ENCODE results near the gene LCN6. TPM values are rescaled to one million over a fixed set of nuclear protein-coding genes. Genes with fewer than 3 reads are reported as not detected.

Gene LCN6
- total RNA-seq, 1 experiment from 2014 or later = not detected

Small RNA genes lying within 50 kb of the gene (microRNA-seq; reads per million reads assigned to microRNA genes)
- not detected for gene MIR6722

Other genes starting within 250 kb of the LCN6 start
- gene NOTCH1, start 202.5 kb downstream of the LCN6 start, total RNA-seq (2022) = 37.5 and 53.4 TPM in 2 replicates
- gene EGFL7, start 85.6 kb downstream of the LCN6 start, total RNA-seq (2022) = 3.9 and 4.3 TPM in 2 replicates
- 30.4 and 33.3 TPM in 2 replicates for gene AGPAT2, start 61.1 kb downstream of the LCN6 start, total RNA-seq (2022)
- gene DIPK1B, start 36.0 kb downstream of the LCN6 start, total RNA-seq (2022) = not detected in 2 replicates
- gene LCN10, start 5.6 kb downstream of the LCN6 start, total RNA-seq (2022) = not detected in 2 replicates
- gene LCN8, start 9.7 kb upstream of the LCN6 start, total RNA-seq (2022) = not detected in 2 replicates
- not detected in 2 replicates for gene LCN15, start 16.0 kb upstream of the LCN6 start, total RNA-seq (2022)
- gene TMEM141, start 42.8 kb upstream of the LCN6 start, total RNA-seq (2022) = 56.0 and 70.4 TPM in 2 replicates
- 0.26 and 1.3 TPM in 2 replicates for gene CCDC183, start 47.8 kb upstream of the LCN6 start, total RNA-seq (2022)
- 77.8 and 84.2 TPM in 2 replicates for gene RABL6, start 59.4 kb upstream of the LCN6 start, total RNA-seq (2022)
- gene AJM1, start 94.0 kb upstream of the LCN6 start, total RNA-seq (2022) = 5.6 and 5.7 TPM in 2 replicates
- 173 and 193 TPM in 2 replicates for gene PHPT1, start 100.9 kb upstream of the LCN6 start, total RNA-seq (2022)
- 11.8 and 14.1 TPM in 2 replicates for gene MAMDC4, start 103.8 kb upstream of the LCN6 start, total RNA-seq (2022)
- 480 and 581 TPM in 2 replicates for gene EDF1, start 117.8 kb upstream of the LCN6 start, total RNA-seq (2022)
- gene TRAF2, start 138.0 kb upstream of the LCN6 start, total RNA-seq (2022) = 10.7 and 14.1 TPM in 2 replicates
- gene FBXW5, start 196.2 kb upstream of the LCN6 start, total RNA-seq (2022) = 88.8 and 100 TPM in 2 replicates
- 1.0 and 1.1 TPM in 2 replicates for gene C8G, start 196.7 kb upstream of the LCN6 start, total RNA-seq (2022)
- gene LCN12, start 203.7 kb upstream of the LCN6 start, total RNA-seq (2022) = 0.86 and 1.2 TPM in 2 replicates
- 1.1 and 1.8 TPM in 2 replicates for gene PTGDS, start 229.0 kb upstream of the LCN6 start, total RNA-seq (2022)
- gene LCNL1, start 234.5 kb upstream of the LCN6 start, total RNA-seq (2022) = not detected in 2 replicates
- gene PAXX, start 243.9 kb upstream of the LCN6 start, total RNA-seq (2022) = 43.6 and 57.9 TPM in 2 replicates
- 1.2 and 4.2 TPM in 2 replicates for gene CLIC3, start 248.0 kb upstream of the LCN6 start, total RNA-seq (2022)

Data from MCF 10A (cell line).